ENCODE results near the gene LAMA3.

LAMA3 gene

GRCh38 chr18:23943903-23944624, 254.8 kb downstream of the LAMA3 start:
- H3K27me3 ChIP-seq (ENCODE audit: control insufficient read depth in 5 of 5, insufficient read depth in 4 of 5, low read length in 5 of 5) = no peaks in the 10 kb centered on the region
- no peak overlapping the region for H3K27ac ChIP-seq (ENCODE audit: low read depth, low read length)
- H3K4me1 ChIP-seq (ENCODE audit: control insufficient read depth in 5 of 5, insufficient read depth in 5 of 5, low read length in 5 of 5) = no peaks in the 10 kb centered on the region
- peaks cover 0 to 23% (median 4%) of the 10 kb centered on the region in 5 donors for H3K36me3 ChIP-seq (ENCODE audit: control insufficient read depth in 5 of 5, insufficient read depth in 5 of 5, low read length in 5 of 5)
- H3K4me3 ChIP-seq (ENCODE audit: low read depth in 1 of 5, low read length in 5 of 5) = no peak overlapping the region
- no peaks in the 10 kb centered on the region for H3K9me3 ChIP-seq (ENCODE audit: control insufficient read depth in 5 of 5, low read length in 5 of 5)
- H3K9ac ChIP-seq (ENCODE audit: low read length in 5 of 5) = no peak overlapping the region

GRCh38 chr18:23945416-23946079, 256.3 kb downstream of the LAMA3 start:
- no peaks in the 10 kb centered on the region for H3K9me3 ChIP-seq (ENCODE audit: control insufficient read depth in 5 of 5, low read length in 5 of 5)
- H3K27ac ChIP-seq (ENCODE audit: low read depth, low read length) = no peak overlapping the region
- no peak overlapping the region for H3K9ac ChIP-seq (ENCODE audit: low read length in 5 of 5)
- H3K27me3 ChIP-seq (ENCODE audit: control insufficient read depth in 5 of 5, insufficient read depth in 4 of 5, low read length in 5 of 5) = no peaks in the 10 kb centered on the region
- no peak overlapping the region for H3K4me3 ChIP-seq (ENCODE audit: low read depth in 1 of 5, low read length in 5 of 5)
- H3K4me1 ChIP-seq (ENCODE audit: control insufficient read depth in 5 of 5, insufficient read depth in 5 of 5, low read length in 5 of 5) = no peaks in the 10 kb centered on the region
- peaks cover 0 to 12% (median 0%) of the 10 kb centered on the region in 5 donors for H3K36me3 ChIP-seq (ENCODE audit: control insufficient read depth in 5 of 5, insufficient read depth in 5 of 5, low read length in 5 of 5)

DNA sequence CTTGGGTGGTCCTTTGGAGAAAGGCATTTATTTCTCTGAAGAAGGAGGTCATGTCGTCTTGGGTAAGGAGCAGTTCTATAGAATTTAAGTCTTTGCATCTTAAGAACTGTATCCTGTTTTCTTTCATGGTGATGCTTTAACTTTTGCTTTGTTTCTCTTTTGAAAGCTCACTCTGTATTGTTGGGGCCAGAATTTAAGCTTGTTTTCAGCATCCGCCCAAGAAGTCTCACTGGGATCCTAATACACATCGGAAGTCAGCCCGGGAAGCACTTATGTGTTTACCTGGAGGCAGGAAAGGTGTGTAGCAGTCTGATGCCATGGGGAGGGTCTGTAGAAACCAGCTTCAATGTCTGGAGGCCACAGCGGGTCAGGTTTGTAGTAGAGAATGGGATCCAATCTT, 260.6 kb downstream of the LAMA3 start:
- Histone ChIP-seq H3K36me3 (ENCODE audit: control insufficient read depth in 5 of 5, insufficient read depth in 5 of 5, low read length in 5 of 5) (peaks cover 0 to 8% (median 3%) of the 10 kb centered on the region in 5 donors), H3K27me3 (ENCODE audit: control insufficient read depth in 5 of 5, insufficient read depth in 4 of 5, low read length in 5 of 5) (no peaks in the 10 kb centered on the region), H3K4me3 (ENCODE audit: low read depth in 1 of 5, low read length in 5 of 5) (no peak overlapping the region), H3K4me1 (ENCODE audit: control insufficient read depth in 5 of 5, insufficient read depth in 5 of 5, low read length in 5 of 5) (no peaks in the 10 kb centered on the region), H3K9me3 (ENCODE audit: control insufficient read depth in 5 of 5, low read length in 5 of 5) (no peaks in the 10 kb centered on the region), H3K27ac (ENCODE audit: low read depth, low read length) (no peak overlapping the region), H3K9ac (ENCODE audit: low read length in 5 of 5) (no peak overlapping the region)

- H3K4me3 ChIP-seq (ENCODE audit: low read depth in 1 of 5, low read length in 5 of 5) = no peak overlapping the region
- peaks cover 0 to 7% (median 4%) of the 10 kb centered on the region in 5 donors for H3K36me3 ChIP-seq (ENCODE audit: control insufficient read depth in 5 of 5, insufficient read depth in 5 of 5, low read length in 5 of 5)
- no peaks in the 10 kb centered on the region for H3K27me3 ChIP-seq (ENCODE audit: control insufficient read depth in 5 of 5, insufficient read depth in 4 of 5, low read length in 5 of 5)
- no peaks in the 10 kb centered on the region for H3K4me1 ChIP-seq (ENCODE audit: control insufficient read depth in 5 of 5, insufficient read depth in 5 of 5, low read length in 5 of 5)
- no peak overlapping the region for H3K27ac ChIP-seq (ENCODE audit: low read depth, low read length)
- no peaks in the 10 kb centered on the region for H3K9me3 ChIP-seq (ENCODE audit: control insufficient read depth in 5 of 5, low read length in 5 of 5)
- no peak overlapping the region for H3K9ac ChIP-seq (ENCODE audit: low read length in 5 of 5)
Observed at GRCh38 chr18:23950644-23951043, 261.4 kb downstream of the LAMA3 start.

GRCh38 chr18:23951206-23951605, 262.0 kb downstream of the LAMA3 start:
- no peak overlapping the region for H3K27ac ChIP-seq (ENCODE audit: low read depth, low read length)
- no peak overlapping the region for H3K9ac ChIP-seq (ENCODE audit: low read length in 5 of 5)
- H3K27me3 ChIP-seq (ENCODE audit: control insufficient read depth in 5 of 5, insufficient read depth in 4 of 5, low read length in 5 of 5) = no peaks in the 10 kb centered on the region
- no peak overlapping the region for H3K4me3 ChIP-seq (ENCODE audit: low read depth in 1 of 5, low read length in 5 of 5)
- H3K4me1 ChIP-seq (ENCODE audit: control insufficient read depth in 5 of 5, insufficient read depth in 5 of 5, low read length in 5 of 5) = no peaks in the 10 kb centered on the region
- H3K9me3 ChIP-seq (ENCODE audit: control insufficient read depth in 5 of 5, low read length in 5 of 5) = no peaks in the 10 kb centered on the region
- peaks cover 0 to 10% (median 4%) of the 10 kb centered on the region in 5 donors for H3K36me3 ChIP-seq (ENCODE audit: control insufficient read depth in 5 of 5, insufficient read depth in 5 of 5, low read length in 5 of 5)

GRCh38 chr18:23953984-23954383, 264.7 kb downstream of the LAMA3 start:
- no peak overlapping the region for H3K4me3 ChIP-seq (ENCODE audit: low read depth in 1 of 5, low read length in 5 of 5)
- no peaks in the 10 kb centered on the region for H3K9me3 ChIP-seq (ENCODE audit: control insufficient read depth in 5 of 5, low read length in 5 of 5)
- no peaks in the 10 kb centered on the region for H3K4me1 ChIP-seq (ENCODE audit: control insufficient read depth in 5 of 5, insufficient read depth in 5 of 5, low read length in 5 of 5)
- H3K36me3 ChIP-seq (ENCODE audit: control insufficient read depth in 5 of 5, insufficient read depth in 5 of 5, low read length in 5 of 5) = peaks cover 0 to 10% (median 4%) of the 10 kb centered on the region in 5 donors
- no peak overlapping the region for H3K9ac ChIP-seq (ENCODE audit: low read length in 5 of 5)
- H3K27ac ChIP-seq (ENCODE audit: low read depth, low read length) = no peak overlapping the region
- no peaks in the 10 kb centered on the region for H3K27me3 ChIP-seq (ENCODE audit: control insufficient read depth in 5 of 5, insufficient read depth in 4 of 5, low read length in 5 of 5)

GRCh38 chr18:23956483-23956882, 267.2 kb downstream of the LAMA3 start:
- H3K4me1 ChIP-seq (ENCODE audit: control insufficient read depth in 5 of 5, insufficient read depth in 5 of 5, low read length in 5 of 5) = no peaks in the 10 kb centered on the region
- H3K27me3 ChIP-seq (ENCODE audit: control insufficient read depth in 5 of 5, insufficient read depth in 4 of 5, low read length in 5 of 5) = no peaks in the 10 kb centered on the region
- H3K27ac ChIP-seq (ENCODE audit: low read depth, low read length) = no peak overlapping the region

DNA sequence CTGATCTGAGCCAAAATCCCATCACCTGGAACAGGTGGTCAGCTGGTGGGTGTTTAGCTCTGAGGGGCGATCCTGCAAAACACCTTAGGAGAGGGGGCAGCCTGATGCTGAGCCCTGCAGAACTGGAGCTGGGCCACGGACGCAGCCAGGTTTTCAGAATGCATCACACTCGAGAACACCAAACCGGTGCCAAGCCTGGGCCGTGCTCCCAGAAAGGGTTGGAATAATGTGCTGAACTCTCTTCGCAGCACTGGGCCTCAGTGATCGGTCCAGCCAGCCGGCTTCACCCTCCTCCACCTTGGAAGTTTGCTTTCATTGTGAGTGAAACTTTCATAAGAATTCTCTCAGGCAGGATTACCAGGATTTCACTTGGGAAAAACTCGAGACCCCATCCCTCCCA, 268.8 kb downstream of the LAMA3 start:
- Histone ChIP-seq H3K4me1 (ENCODE audit: control insufficient read depth in 5 of 5, insufficient read depth in 5 of 5, low read length in 5 of 5) (no peaks in the 10 kb centered on the region), H3K9me3 (ENCODE audit: control insufficient read depth in 5 of 5, low read length in 5 of 5) (no peaks in the 10 kb centered on the region), H3K9ac (ENCODE audit: low read length in 5 of 5) (no peak overlapping the region), H3K4me3 (ENCODE audit: low read depth in 1 of 5, low read length in 5 of 5) (no peak overlapping the region), H3K36me3 (ENCODE audit: control insufficient read depth in 5 of 5, insufficient read depth in 5 of 5, low read length in 5 of 5) (peaks cover 0 to 7% (median 0%) of the 10 kb centered on the region in 5 donors), H3K27me3 (ENCODE audit: control insufficient read depth in 5 of 5, insufficient read depth in 4 of 5, low read length in 5 of 5) (no peaks in the 10 kb centered on the region), H3K27ac (ENCODE audit: low read depth, low read length) (no peak overlapping the region)

More at GRCh38 chr18:23956483-23956882, 267.2 kb downstream of the LAMA3 start:
- H3K9ac ChIP-seq (ENCODE audit: low read length in 5 of 5) = no peak overlapping the region
- H3K36me3 ChIP-seq (ENCODE audit: control insufficient read depth in 5 of 5, insufficient read depth in 5 of 5, low read length in 5 of 5) = peaks cover 0 to 10% (median 0%) of the 10 kb centered on the region in 5 donors
- no peaks in the 10 kb centered on the region for H3K9me3 ChIP-seq (ENCODE audit: control insufficient read depth in 5 of 5, low read length in 5 of 5)
- H3K4me3 ChIP-seq (ENCODE audit: low read depth in 1 of 5, low read length in 5 of 5) = no peak overlapping the region

- peaks cover 0 to under 1% (median 0%) of the 10 kb centered on the region in 5 donors for H3K9me3 ChIP-seq (ENCODE audit: control insufficient read depth in 5 of 5, low read length in 5 of 5)
- no peaks in the 10 kb centered on the region for H3K36me3 ChIP-seq (ENCODE audit: control insufficient read depth in 5 of 5, insufficient read depth in 5 of 5, low read length in 5 of 5)
- no peak overlapping the region for H3K4me3 ChIP-seq (ENCODE audit: low read depth in 1 of 5, low read length in 5 of 5)
- no peaks in the 10 kb centered on the region for H3K27me3 ChIP-seq (ENCODE audit: control insufficient read depth in 5 of 5, insufficient read depth in 4 of 5, low read length in 5 of 5)
- H3K9ac ChIP-seq (ENCODE audit: low read length in 5 of 5) = no peak overlapping the region
- H3K27ac ChIP-seq (ENCODE audit: low read depth, low read length) = no peak overlapping the region
- no peaks in the 10 kb centered on the region for H3K4me1 ChIP-seq (ENCODE audit: control insufficient read depth in 5 of 5, insufficient read depth in 5 of 5, low read length in 5 of 5)
Observed at GRCh38 chr18:23963443-23964165, 274.4 kb downstream of the LAMA3 start.

Data from subcutaneous abdominal adipose tissue (tissue), 5 donors.